ENCODE data around the gene TMEM217.

- no peak for TF ChIP-seq POLR2A (IDR thresholded peaks at IDR 0.05)
- no peak for TF ChIP-seq CTCF (IDR thresholded peaks at IDR 0.05)
Measured at GRCh38 chr6:37176268-37177076, 81.5 kb downstream of the TMEM217 start.

Data from esophagus squamous epithelium (tissue), 4 donors.